Measurements from ENCODE around the gene PSD4.

The PSD4 gene

GRCh38 chr2:113142290-113142689 is 31.5 kb upstream of the PSD4 start:
- DNase-seq (ENCODE audit: low spot score), result no peak

- DNase-seq (ENCODE audit: low spot score), result no peak
Measured at GRCh38 chr2:113144259-113144658, 29.5 kb upstream of the PSD4 start.

GRCh38 chr2:113148606-113149552 is 24.9 kb upstream of the PSD4 start:
- DNase-seq (ENCODE audit: low spot score), result no peak

- no peak for DNase-seq (ENCODE audit: low spot score)
Measured at GRCh38 chr2:113149553-113150257, 24.1 kb upstream of the PSD4 start.

GRCh38 chr2:113150258-113150601 is 23.5 kb upstream of the PSD4 start:
- DNase-seq (ENCODE audit: low spot score), result no peak

GRCh38 chr2:113155331-113155730 is 18.4 kb upstream of the PSD4 start:
- DNase-seq (ENCODE audit: low spot score), result no peak

GRCh38 chr2:113156278-113157117 is 17.3 kb upstream of the PSD4 start:
- DNase-seq (ENCODE audit: low spot score), result no peak

GRCh38 chr2:113157118-113157896 is 16.5 kb upstream of the PSD4 start:
- DNase-seq (ENCODE audit: low spot score), result no peak

- DNase-seq (ENCODE audit: low spot score), result no peak
Measured at GRCh38 chr2:113157897-113158753, 15.6 kb upstream of the PSD4 start.

- DNase-seq (ENCODE audit: low spot score), result no peak
Measured at GRCh38 chr2:113158884-113159553, 14.8 kb upstream of the PSD4 start.

GRCh38 chr2:113160248-113160647 is 13.5 kb upstream of the PSD4 start:
- no peak for DNase-seq (ENCODE audit: low spot score)

- DNase-seq (ENCODE audit: low spot score), result no peak
Measured at GRCh38 chr2:113160962-113161361, 12.8 kb upstream of the PSD4 start.

GRCh38 chr2:113162173-113162572 is 11.6 kb upstream of the PSD4 start:
- no peak for DNase-seq (ENCODE audit: low spot score)

- no peak for DNase-seq (ENCODE audit: low spot score)
Measured at GRCh38 chr2:113162869-113163268, 10.9 kb upstream of the PSD4 start.

GRCh38 chr2:113164215-113164929 is 9.4 kb upstream of the PSD4 start:
- DNase-seq (ENCODE audit: low spot score), result no peak

GRCh38 chr2:113164930-113165585 is 8.7 kb upstream of the PSD4 start:
- DNase-seq (ENCODE audit: low spot score), result no peak

- no peak for DNase-seq (ENCODE audit: low spot score)
Measured at GRCh38 chr2:113166187-113166645, 7.6 kb upstream of the PSD4 start.

- no peak for DNase-seq (ENCODE audit: low spot score)
Measured at GRCh38 chr2:113167115-113167932, 6.4 kb upstream of the PSD4 start.

Data from hematopoietic multipotent progenitor cell treated with erythropoietin and hydrocortisone succinate and interleukin-3 and kit ligand, for 15 days (in vitro differentiated cells).